ENCODE results near the gene TIRAP. TPM values are rescaled to one million over a fixed set of nuclear protein-coding genes. Genes with fewer than 3 reads are reported as not detected.

Gene TIRAP
- total RNA-seq, 1 donor from 2014 or later: 10.4 TPM

DNA sequence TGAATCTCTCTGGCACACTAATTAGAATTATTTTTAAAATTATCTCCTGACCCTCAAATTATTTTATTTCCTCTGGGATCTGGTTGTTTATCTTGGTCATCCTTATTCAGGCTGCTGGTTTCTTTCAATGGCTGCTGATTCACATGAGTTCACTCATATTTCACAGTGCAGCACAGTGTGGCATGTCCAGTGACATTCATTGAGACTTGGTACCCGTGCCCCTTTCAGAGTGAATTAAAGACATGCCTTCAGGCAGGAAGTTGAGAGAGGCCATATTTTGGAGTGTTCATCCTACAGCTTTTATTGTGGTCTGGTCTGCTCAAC is 34.5 kb downstream of the TIRAP start:
- Mint-ChIP-seq H3K4me3 (no peak overlapping the region), H3K9me3 (peaks cover 7% of the 10 kb centered on the region), H3K36me3 (peaks cover 31% of the 10 kb centered on the region), H3K27ac (no peak overlapping the region), H3K4me1 (ENCODE audit: unreplicated experiment) (peaks cover 39% of the 10 kb centered on the region), H3K27me3 (no peaks in the 10 kb centered on the region)
- TF ChIP-seq, protein P1, sequence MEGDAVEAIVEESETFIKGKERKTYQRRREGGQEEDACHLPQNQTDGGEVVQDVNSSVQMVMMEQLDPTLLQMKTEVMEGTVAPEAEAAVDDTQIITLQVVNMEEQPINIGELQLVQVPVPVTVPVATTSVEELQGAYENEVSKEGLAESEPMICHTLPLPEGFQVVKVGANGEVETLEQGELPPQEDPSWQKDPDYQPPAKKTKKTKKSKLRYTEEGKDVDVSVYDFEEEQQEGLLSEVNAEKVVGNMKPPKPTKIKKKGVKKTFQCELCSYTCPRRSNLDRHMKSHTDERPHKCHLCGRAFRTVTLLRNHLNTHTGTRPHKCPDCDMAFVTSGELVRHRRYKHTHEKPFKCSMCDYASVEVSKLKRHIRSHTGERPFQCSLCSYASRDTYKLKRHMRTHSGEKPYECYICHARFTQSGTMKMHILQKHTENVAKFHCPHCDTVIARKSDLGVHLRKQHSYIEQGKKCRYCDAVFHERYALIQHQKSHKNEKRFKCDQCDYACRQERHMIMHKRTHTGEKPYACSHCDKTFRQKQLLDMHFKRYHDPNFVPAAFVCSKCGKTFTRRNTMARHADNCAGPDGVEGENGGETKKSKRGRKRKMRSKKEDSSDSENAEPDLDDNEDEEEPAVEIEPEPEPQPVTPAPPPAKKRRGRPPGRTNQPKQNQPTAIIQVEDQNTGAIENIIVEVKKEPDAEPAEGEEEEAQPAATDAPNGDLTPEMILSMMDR (conservative IDR thresholded peaks at IDR 0.05): no peak
- DNase-seq (ENCODE audit: extremely low spot score, unreplicated experiment): no peak

DNA sequence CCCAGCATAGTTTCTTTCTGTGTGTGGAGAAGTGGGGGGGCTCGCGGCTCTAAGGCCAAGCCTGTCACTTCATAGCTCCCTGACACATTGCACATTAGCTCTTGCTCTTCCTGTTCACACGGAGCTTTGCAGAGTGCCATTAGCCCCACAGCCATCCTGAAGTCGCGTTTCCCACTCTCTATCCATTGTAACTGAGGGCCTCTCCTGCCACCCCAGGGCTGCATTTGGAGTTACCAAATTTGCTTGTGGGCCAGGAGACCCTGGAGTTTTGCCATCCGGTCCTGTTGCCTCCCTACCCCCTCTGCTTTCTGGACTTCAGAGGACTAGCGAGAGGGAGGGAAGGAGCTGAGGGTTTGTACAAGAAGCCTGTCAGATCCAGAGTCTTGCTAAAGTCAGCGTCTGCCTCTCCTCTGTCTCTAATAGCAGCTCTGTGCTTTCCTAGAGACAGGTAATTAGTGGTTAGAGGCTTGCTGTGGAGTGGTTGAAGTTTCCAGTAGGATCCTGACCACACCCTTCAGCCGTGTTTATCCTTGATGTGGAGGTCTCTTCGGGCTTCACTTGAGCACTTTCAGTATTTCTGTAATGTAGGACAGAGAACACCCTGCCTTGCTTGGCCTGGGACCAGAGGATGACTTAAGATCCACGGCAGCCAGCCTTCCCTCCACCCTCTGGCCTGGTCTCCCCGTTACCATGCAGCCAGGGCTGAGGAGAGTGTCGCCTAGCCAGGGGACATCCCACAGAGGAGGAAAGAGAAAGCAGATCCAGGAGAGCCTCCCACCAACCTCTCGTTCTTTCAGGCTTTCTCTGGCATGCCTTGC is 35.1 kb downstream of the TIRAP start:
- H3K36me3 Mint-ChIP-seq: peaks cover 31% of the 10 kb centered on the region
- no peaks in the 10 kb centered on the region for H3K27me3 Mint-ChIP-seq
- H3K4me1 Mint-ChIP-seq (ENCODE audit: unreplicated experiment): peaks cover 36% of the 10 kb centered on the region
- H3K27ac Mint-ChIP-seq: no peak overlapping the region
- H3K4me3 Mint-ChIP-seq: no peak overlapping the region
- DNase-seq (ENCODE audit: extremely low spot score, unreplicated experiment): no peak
- H3K9me3 Mint-ChIP-seq: peaks cover 7% of the 10 kb centered on the region
- TF ChIP-seq, protein P1 (conservative IDR thresholded peaks at IDR 0.05): no peak

DNA sequence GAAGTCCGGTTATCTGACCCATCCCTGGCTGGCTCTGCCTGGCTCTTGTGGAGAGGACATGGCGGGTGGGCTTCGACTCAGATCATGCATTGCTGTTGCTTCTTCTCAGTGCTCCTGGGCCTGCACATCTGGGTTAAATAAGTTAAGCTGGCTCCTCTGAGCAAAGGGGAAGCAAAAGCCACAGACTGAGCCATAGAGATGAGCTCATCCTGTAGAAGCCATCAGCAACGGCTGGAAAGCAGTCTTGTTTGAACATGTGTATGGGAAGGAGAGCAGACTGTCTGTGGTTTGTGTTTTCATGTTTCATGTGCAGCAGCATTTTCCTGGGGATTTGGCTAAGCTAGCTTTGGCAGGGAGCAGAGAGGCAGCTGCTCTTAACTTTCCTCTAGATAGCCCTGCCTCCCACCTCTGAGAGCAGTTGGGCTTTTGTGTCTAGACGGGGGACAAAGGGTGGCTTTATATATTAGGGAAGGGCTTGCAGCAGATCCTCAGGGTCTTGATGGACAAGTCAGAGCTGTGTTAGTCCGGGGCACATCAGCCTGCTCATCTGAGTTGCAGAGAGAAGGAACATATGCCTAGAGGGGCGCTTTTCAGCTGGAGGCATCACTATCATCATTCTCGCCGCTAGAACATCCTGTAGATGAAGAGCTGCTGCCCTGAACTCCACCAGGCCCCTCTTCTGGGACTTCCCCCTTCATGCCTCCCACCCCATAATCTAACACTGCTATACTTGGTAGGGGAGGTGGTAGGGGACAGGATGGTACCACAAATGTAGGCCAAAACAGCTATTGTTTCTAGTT is 35.9 kb downstream of the TIRAP start:
- Mint-ChIP-seq H3K36me3 (peaks cover 28% of the 10 kb centered on the region), H3K4me1 (ENCODE audit: unreplicated experiment) (peaks cover 29% of the 10 kb centered on the region), H3K27me3 (no peaks in the 10 kb centered on the region), H3K4me3 (peak overlapping the region; percentile 18), H3K27ac (peak overlapping the region; percentile 5), H3K9me3 (peaks cover 7% of the 10 kb centered on the region)
- no peak for DNase-seq (ENCODE audit: extremely low spot score, unreplicated experiment)
- TF ChIP-seq, protein P1 (conservative IDR thresholded peaks at IDR 0.05): no peak

DNA sequence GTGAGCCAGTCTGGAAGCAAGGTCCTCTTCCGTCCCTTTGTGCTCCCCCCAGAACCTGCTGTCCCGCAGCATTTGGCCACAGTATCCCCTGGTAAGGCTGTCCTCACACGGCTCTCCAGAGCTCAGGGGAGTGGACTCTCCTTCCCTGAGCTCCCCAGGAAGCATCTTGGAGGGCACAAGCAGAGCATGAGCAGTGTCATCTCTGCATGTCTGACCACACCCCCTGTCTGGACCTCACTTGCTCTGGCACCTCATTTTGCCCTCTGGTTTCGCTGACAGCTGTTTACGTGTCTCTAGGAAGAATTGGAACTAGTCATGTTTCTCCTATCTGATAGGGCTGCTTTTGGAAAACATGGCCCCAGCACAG is 36.5 kb downstream of the TIRAP start:
- Mint-ChIP-seq H3K4me1 (ENCODE audit: unreplicated experiment) (peaks cover 29% of the 10 kb centered on the region), H3K9me3 (peaks cover 7% of the 10 kb centered on the region), H3K4me3 (no peak overlapping the region), H3K36me3 (peaks cover 24% of the 10 kb centered on the region), H3K27ac (no peak overlapping the region), H3K27me3 (no peaks in the 10 kb centered on the region)
- no peak for DNase-seq (ENCODE audit: extremely low spot score, unreplicated experiment)
- TF ChIP-seq, protein P1 (conservative IDR thresholded peaks at IDR 0.05): no peak

DNA sequence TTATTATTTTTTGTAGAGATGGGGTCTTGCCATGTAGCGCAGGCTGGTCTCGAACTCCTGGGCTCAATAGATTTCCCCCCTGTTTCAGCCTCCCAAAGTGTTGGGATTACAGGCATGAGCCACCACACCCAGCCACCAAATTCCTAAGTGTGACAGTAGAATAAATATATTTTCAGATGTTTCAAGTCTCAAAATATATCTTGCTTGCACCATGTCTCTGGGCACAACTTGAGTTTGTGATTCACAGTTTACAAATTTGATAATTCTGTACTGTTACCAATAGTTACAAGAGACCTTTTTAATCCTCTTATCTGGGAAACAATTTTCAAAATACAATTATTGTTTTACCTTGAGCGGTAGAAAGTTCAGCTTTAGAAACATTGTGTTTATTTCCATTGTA is 40.1 kb downstream of the TIRAP start:
- TF ChIP-seq, protein P1 (conservative IDR thresholded peaks at IDR 0.05): no peak
- Mint-ChIP-seq H3K4me1 (ENCODE audit: unreplicated experiment) (peaks cover 20% of the 10 kb centered on the region), H3K9me3 (no peaks in the 10 kb centered on the region), H3K36me3 (peaks cover 10% of the 10 kb centered on the region), H3K27ac (no peak overlapping the region), H3K4me3 (no peak overlapping the region), H3K27me3 (no peaks in the 10 kb centered on the region)
- no peak for DNase-seq (ENCODE audit: extremely low spot score, unreplicated experiment)
